CD4-positive, alpha-beta T cell (primary cell): ENCODE data around the gene CMTM1. TPM values are rescaled to one million over a fixed set of nuclear protein-coding genes. Genes with fewer than 3 reads are reported as not detected.
"Not testable (repeated sequence)": the region's sequence is repeated elsewhere in the genome, so short reads cannot be mapped to it uniquely, and the experiment has no call there.

Experiments
- ATAC-seq: fragments of 200-7000 bp; cut with Tn5 transposase; one replicate; pipeline ENCODE4 v1.10.0; 2022; ENCODE audit warnings: mild to moderate bottlenecking; ENCODE audit not compliant: poor library complexity
- CTCF ChIA-PET: fragments of 350-600 bp; sonication (Branson Sonifier 250); formaldehyde crosslinking; loops from one replicate; lab custom pipeline; 2021; ENCODE audit warnings: antibody characterized with exemption, inconsistent platforms; lab: Charles Lee
- POLR2A ChIA-PET: fragments of 350-600 bp; sonication (Branson Sonifier 250); formaldehyde crosslinking; loops from one replicate; lab custom pipeline; 2021; ENCODE audit warnings: antibody characterized with exemption, inconsistent platforms; lab: Charles Lee
- DNase-seq, 14 experiments: peaks; one replicate each; pipeline ENCODE4 v3.0.0-alpha.2; 2013 to 2020; ENCODE audit warnings: mixed read lengths in 2 of 14
- H3K27ac ChIP-seq, 2 donors: one replicate each; pipeline versions ENCODE4 v1.5.1 to v1.7.0; 2013; ENCODE audit warnings: low read length in 2 of 2, low read depth in 1 of 2, mild to moderate bottlenecking in 1 of 2
- H3K27me3 ChIP-seq, 2 experiments: 1 replicate in 1 of 2; 2 replicates in 1 of 2; pipeline versions ENCODE4 v1.6.1 to v1.7.0; 2013; ENCODE audit warnings: low read length in 2 of 2, control low read depth in 1 of 2, mild to moderate bottlenecking in 1 of 2, moderate library complexity in 1 of 2; ENCODE audit not compliant: insufficient read depth in 2 of 2, control insufficient read depth in 1 of 2
- H3K36me3 ChIP-seq: one replicate; pipeline ENCODE4 v1.6.1; 2013; ENCODE audit warnings: low read length, control low read depth; ENCODE audit not compliant: insufficient read depth
- H3K4me1 ChIP-seq: one replicate; pipeline ENCODE4 v1.6.1; 2013; ENCODE audit warnings: low read length, control low read depth; ENCODE audit not compliant: insufficient read depth
- H3K4me3 ChIP-seq: one replicate; pipeline ENCODE4 v1.5.1; 2013; ENCODE audit warnings: mild to moderate bottlenecking, low read length, moderate library complexity
- H3K9me3 ChIP-seq, 2 experiments: 1 replicate in 1 of 2; 2 replicates in 1 of 2; pipeline versions ENCODE4 v1.6.1 to v1.7.0; 2013; ENCODE audit warnings: low read length in 2 of 2, mild to moderate bottlenecking in 2 of 2, control low read depth in 1 of 2, moderate library complexity in 1 of 2; ENCODE audit not compliant: control insufficient read depth in 1 of 2, insufficient read depth in 1 of 2
- H3K27ac Mint-ChIP-seq: one replicate; pipeline ENCODE4 v1.8.0; 2020; ENCODE audit warnings: mixed read lengths
- H3K27me3 Mint-ChIP-seq: one replicate; pipeline ENCODE4 v1.8.0; 2021; ENCODE audit warnings: mixed read lengths
- H3K36me3 Mint-ChIP-seq: one replicate; pipeline ENCODE4 v1.8.0; 2021; ENCODE audit warnings: low read depth, mixed read lengths
- H3K4me1 Mint-ChIP-seq: one replicate; pipeline ENCODE4 v1.8.0; 2021; ENCODE audit warnings: low read depth, mixed read lengths
- H3K4me3 Mint-ChIP-seq: one replicate; pipeline ENCODE4 v1.8.0; 2020; ENCODE audit warnings: mild to moderate bottlenecking, mixed read lengths
- H3K9me3 Mint-ChIP-seq: one replicate; pipeline ENCODE4 v1.8.0; 2020; ENCODE audit warnings: mixed read lengths
- intact Hi-C, 2 experiments: fragments of 100-400 bp; cut with DNase I in 1 of 2; cut with micrococcal nuclease in 1 of 2; formaldehyde crosslinking; loops; one replicate each; pipeline versions ENCODE4 v1.15.1 to v1.9.0; 2023 to 2025; cut with DNase I, micrococcal nuclease
- total RNA-seq, 174 experiments: library from RNA in 2 of 174; stranded (reverse) in 2 of 174; gene quantifications; one replicate each; pipeline ENCODE4 v1.2.3 and lab custom pipeline; 2021 to 2026
- TF ChIP-seq, protein P1 (sequence below): fragments of 200-600 bp; IDR thresholded peaks from one replicate; pipeline ENCODE4 v1.8.0; 2022; ENCODE audit warnings: antibody characterized with exemption, mild to moderate bottlenecking

The CMTM1 gene
- total RNA-seq, 2 experiments from 2014 or later: 0.66 to 1.1 TPM

DNA sequence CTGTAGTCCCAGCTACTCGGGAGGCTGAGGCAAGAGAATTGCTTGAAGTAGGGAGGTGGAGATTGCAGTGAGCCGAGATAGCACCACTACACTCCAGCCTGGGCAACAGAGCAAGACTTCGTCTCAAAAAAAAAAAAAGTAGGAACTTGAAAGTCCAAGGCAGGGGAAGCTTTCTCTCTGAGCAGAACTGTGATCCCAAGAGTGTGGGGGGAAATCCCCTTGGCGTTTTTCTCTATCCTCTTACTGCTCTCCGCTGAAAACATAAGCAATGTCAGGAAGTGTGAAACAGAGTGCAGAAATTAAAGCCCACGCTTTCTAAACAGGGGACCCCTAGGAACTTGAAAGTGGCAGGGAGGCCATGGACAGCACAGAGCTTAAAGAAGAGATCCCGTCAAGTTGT is 28.5 kb downstream of the CMTM1 start:
- Histone ChIP-seq H3K4me3 (no peak overlapping the region), H3K27me3 (no peaks in the 10 kb centered on the region), H3K9me3 (no peaks in the 10 kb centered on the region), H3K27ac (no peak overlapping the region), H3K4me1 (peaks cover 24% of the 10 kb centered on the region), H3K36me3 (no peaks in the 10 kb centered on the region)
- TF ChIP-seq, protein P1, sequence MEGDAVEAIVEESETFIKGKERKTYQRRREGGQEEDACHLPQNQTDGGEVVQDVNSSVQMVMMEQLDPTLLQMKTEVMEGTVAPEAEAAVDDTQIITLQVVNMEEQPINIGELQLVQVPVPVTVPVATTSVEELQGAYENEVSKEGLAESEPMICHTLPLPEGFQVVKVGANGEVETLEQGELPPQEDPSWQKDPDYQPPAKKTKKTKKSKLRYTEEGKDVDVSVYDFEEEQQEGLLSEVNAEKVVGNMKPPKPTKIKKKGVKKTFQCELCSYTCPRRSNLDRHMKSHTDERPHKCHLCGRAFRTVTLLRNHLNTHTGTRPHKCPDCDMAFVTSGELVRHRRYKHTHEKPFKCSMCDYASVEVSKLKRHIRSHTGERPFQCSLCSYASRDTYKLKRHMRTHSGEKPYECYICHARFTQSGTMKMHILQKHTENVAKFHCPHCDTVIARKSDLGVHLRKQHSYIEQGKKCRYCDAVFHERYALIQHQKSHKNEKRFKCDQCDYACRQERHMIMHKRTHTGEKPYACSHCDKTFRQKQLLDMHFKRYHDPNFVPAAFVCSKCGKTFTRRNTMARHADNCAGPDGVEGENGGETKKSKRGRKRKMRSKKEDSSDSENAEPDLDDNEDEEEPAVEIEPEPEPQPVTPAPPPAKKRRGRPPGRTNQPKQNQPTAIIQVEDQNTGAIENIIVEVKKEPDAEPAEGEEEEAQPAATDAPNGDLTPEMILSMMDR: no peak
- Mint-ChIP-seq H3K27me3 (no peaks in the 10 kb centered on the region), H3K27ac (no peak overlapping the region), H3K4me1 (peaks cover 34% of the 10 kb centered on the region), H3K4me3 (no peak overlapping the region), H3K36me3 (no peaks in the 10 kb centered on the region), H3K9me3 (no peaks in the 10 kb centered on the region)
- ATAC-seq (no peak), DNase-seq (no peak)
- ChIA-PET POLR2A (no interaction called here), CTCF (no interaction called here)
- intact Hi-C loops: no loop called here

DNA sequence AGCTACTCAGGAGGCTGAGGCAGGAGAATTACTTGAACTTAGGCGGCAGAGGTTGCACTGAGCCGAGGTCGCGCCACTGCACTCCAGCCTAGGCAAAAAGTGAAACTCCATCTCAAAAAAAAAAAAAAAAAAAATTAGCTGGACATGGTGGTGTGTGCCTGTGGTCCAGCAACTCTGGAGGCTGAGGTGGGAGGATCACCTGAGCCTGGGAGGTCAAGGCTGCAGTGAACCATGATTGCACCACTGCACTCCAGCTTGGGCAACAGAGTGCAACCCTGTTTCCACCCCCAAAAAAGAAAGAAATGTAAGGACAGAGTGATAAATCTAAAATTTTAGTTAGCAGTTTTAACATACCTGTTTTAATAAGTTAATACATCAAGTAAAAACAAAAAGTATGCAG is 30.3 kb downstream of the CMTM1 start:
- H3K9me3 Mint-ChIP-seq, H3K4me3 ChIP-seq, ATAC-seq, H3K36me3 ChIP-seq, POLR2A ChIA-PET, H3K9me3 ChIP-seq, H3K27me3 Mint-ChIP-seq, H3K36me3 Mint-ChIP-seq, H3K4me3 Mint-ChIP-seq, DNase-seq, H3K27ac ChIP-seq, H3K27me3 ChIP-seq, H3K27ac Mint-ChIP-seq, intact Hi-C loops: not testable (repeated sequence)
- peaks cover 35% of the 10 kb centered on the region for H3K4me1 Mint-ChIP-seq
- peaks cover 13% of the 10 kb centered on the region for H3K4me1 ChIP-seq
- CTCF ChIA-PET: interaction anchor here (0.7 kb wide), 1 partner anchor 65 kb away, joined by 3 read pairs; no protein-coding TSS in a partner anchor

DNA sequence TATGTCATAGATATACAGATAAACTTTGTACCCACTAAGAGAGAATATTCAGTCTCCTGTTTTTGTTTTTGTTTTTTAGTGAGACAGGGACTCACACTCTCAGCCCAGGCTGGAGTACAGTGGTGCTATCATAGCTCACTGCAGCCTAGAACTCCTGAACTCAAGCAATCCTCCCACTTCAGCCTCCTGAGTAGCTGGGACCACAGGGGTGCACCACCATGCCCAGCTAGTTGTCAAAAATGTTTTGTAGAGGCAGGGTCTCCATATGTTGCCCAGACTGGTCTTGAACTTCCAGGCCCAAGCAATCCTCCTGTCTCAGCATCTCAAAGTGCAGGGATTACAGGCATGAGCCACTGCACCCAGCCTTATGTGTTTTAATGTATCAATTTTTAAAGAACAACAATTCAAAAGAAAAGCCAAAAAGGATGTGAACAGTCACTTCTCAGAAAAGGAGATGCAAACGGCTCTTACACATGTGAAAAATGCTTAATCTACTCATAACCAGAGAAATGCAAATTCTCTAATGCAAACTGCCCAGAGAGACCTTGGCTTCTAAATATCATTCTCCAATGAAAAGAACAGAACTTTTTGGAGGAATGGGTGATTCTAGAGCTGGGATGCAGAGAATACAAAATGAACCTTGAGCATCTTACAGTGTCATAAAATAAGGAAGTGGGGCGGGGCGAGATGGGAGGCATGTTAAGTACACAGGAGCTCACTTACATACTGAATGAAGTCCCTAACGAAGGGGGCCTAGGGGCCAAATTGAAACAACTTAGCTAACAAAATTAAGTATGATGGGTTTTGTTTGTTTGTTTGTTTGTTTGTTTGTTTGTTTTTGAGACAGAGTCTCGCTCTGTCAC is 31.0 kb downstream of the CMTM1 start:
- no peak for ATAC-seq
- Mint-ChIP-seq H3K4me3 (no peak overlapping the region), H3K36me3 (no peaks in the 10 kb centered on the region), H3K27me3 (no peaks in the 10 kb centered on the region), H3K9me3 (no peaks in the 10 kb centered on the region), H3K27ac (peak overlapping the region; percentile 22), H3K4me1 (peaks cover 35% of the 10 kb centered on the region)
- Histone ChIP-seq H3K4me3 (no peak overlapping the region), H3K27ac (no peak overlapping the region), H3K4me1 (peaks cover 13% of the 10 kb centered on the region), H3K27me3 (no peaks in the 10 kb centered on the region), H3K36me3 (no peaks in the 10 kb centered on the region), H3K9me3 (peaks cover 4 to 10% of the 10 kb centered on the region in 2 experiments)
- ChIA-PET CTCF (interaction anchor here (0.7 to 1.8 kb wide), 5 partner anchors 8 to 66 kb away, joined by 3 to 7 read pairs (median 3); no protein-coding TSS in a partner anchor), POLR2A (interaction anchor here (1.2 kb wide), 1 partner anchor 22 kb away, joined by 3 read pairs; no protein-coding TSS in a partner anchor)
- TF ChIP-seq, protein P1: no peak
- intact Hi-C loops: no loop called here
- peak in 1 of 14 experiments; percentile 35 for DNase-seq
